Measurements from ENCODE around the gene PLEKHG3. TPM values are rescaled to one million over a fixed set of nuclear protein-coding genes. Genes with fewer than 3 reads are reported as not detected.

PLEKHG3 gene
- total and polyA plus RNA-seq, 8 donors: 33.3 to 60.7 (median 39.7) TPM

- Histone ChIP-seq H3K4me1 (peaks cover 9 to 28% (median 16%) of the 10 kb centered on the region in 3 donors), H3K9me3 (no peaks in the 10 kb centered on the region), H3K4me3 (no peak overlapping the region), H3K27ac (no peak overlapping the region), H3K27me3 (no peaks in the 10 kb centered on the region), H3K36me3 (no peaks in the 10 kb centered on the region)
- FAIRE-seq: no peak
- no peak for DNase-seq
- 89 to 91% methylated on average over 4 of the region's 4 CpGs for WGBS, 2 donors
- no peak for ATAC-seq
- TF ChIP-seq CTCF (IDR thresholded peaks at IDR 0.05): no peak
- intact Hi-C loops (cut with DNase I): no loop called here
These were observed 49.8 kb downstream of the PLEKHG3 start for GRCh38 chr14:64753999-64754398.

- H3K36me3 ChIP-seq: no peaks in the 10 kb centered on the region
- FAIRE-seq (no peak), DNase-seq (peak in 1 of 6 donors; percentile 67), ATAC-seq (no peak)
- no peak overlapping the region for H3K4me3 ChIP-seq
- intact Hi-C loops (cut with DNase I): no loop called here
- no peak for TF ChIP-seq CTCF (IDR thresholded peaks at IDR 0.05)
- no peaks in the 10 kb centered on the region for H3K27me3 ChIP-seq
- H3K4me1 ChIP-seq: peaks cover 9 to 34% (median 18%) of the 10 kb centered on the region in 3 donors
- no peak overlapping the region for H3K27ac ChIP-seq
- WGBS, 2 donors: 78 to 83% methylated on average over 5 of the region's 5 CpGs
- H3K9me3 ChIP-seq: no peaks in the 10 kb centered on the region
These were observed 50.5 kb downstream of the PLEKHG3 start for GRCh38 chr14:64754685-64755084.

GRCh38 chr14:64755781-64756221 lies 51.6 kb downstream of the PLEKHG3 start:
- no peak for FAIRE-seq
- H3K27ac ChIP-seq: no peak overlapping the region
- peaks cover 9 to 44% (median 23%) of the 10 kb centered on the region in 3 donors for H3K4me1 ChIP-seq
- intact Hi-C loops (cut with DNase I): no loop called here
- H3K4me3 ChIP-seq: no peak overlapping the region
- WGBS, 2 donors: 58 to 60% methylated on average over 9 of the region's 9 CpGs
- ATAC-seq: no peak
- no peaks in the 10 kb centered on the region for H3K36me3 ChIP-seq
- H3K9me3 ChIP-seq: no peaks in the 10 kb centered on the region
- H3K27me3 ChIP-seq: no peaks in the 10 kb centered on the region
- TF ChIP-seq CTCF (IDR thresholded peaks at IDR 0.05): no peak
- peak in 1 of 6 donors; percentile 12 for DNase-seq

- Histone ChIP-seq H3K9me3 (no peaks in the 10 kb centered on the region), H3K27ac (peak overlapping the region in 1 of 4 donors; percentile 68), H3K4me3 (no peak overlapping the region), H3K4me1 (peaks cover 14 to 53% (median 32%) of the 10 kb centered on the region in 3 donors), H3K36me3 (no peaks in the 10 kb centered on the region), H3K27me3 (no peaks in the 10 kb centered on the region)
- FAIRE-seq (no peak), ATAC-seq (no peak), DNase-seq (peak in 1 of 6 donors; percentile 17)
- no peak for TF ChIP-seq CTCF (IDR thresholded peaks at IDR 0.05)
- 97 to 98% methylated on average over 5 of the region's 5 CpGs for WGBS, 2 donors
- intact Hi-C loops (cut with DNase I): no loop called here
These were observed 52.5 kb downstream of the PLEKHG3 start for GRCh38 chr14:64756712-64757111.

- peaks cover 23 to 62% (median 39%) of the 10 kb centered on the region in 3 donors for H3K4me1 ChIP-seq
- peak in 2 of 6 donors; percentile 20 to 43 for DNase-seq
- H3K27ac ChIP-seq: peak overlapping the region; percentile 34 to 70 (median 52)
These were observed 53.4 kb downstream of the PLEKHG3 start for GRCh38 chr14:64757601-64758000.

More at GRCh38 chr14:64757601-64758000, 53.4 kb downstream of the PLEKHG3 start:
- FAIRE-seq (no peak), ATAC-seq (no peak)
- intact Hi-C loops (cut with DNase I): no loop called here
- H3K4me3 ChIP-seq: no peak overlapping the region
- H3K36me3 ChIP-seq: no peaks in the 10 kb centered on the region
- no peaks in the 10 kb centered on the region for H3K27me3 ChIP-seq
- H3K9me3 ChIP-seq: no peaks in the 10 kb centered on the region
- WGBS, 2 donors: 83 to 89% methylated on average over 3 of the region's 3 CpGs
- no peak for TF ChIP-seq CTCF (IDR thresholded peaks at IDR 0.05)

All from pancreas (tissue), 10 donors.